Pons (tissue), 1 donor: ENCODE results near the gene CHMP6.

Source experiments
- DNase-seq: peaks from one replicate; pipeline ENCODE4 v3.0.0-alpha.2; 2016; ENCODE audit warnings: low spot score

CHMP6 gene

DNA sequence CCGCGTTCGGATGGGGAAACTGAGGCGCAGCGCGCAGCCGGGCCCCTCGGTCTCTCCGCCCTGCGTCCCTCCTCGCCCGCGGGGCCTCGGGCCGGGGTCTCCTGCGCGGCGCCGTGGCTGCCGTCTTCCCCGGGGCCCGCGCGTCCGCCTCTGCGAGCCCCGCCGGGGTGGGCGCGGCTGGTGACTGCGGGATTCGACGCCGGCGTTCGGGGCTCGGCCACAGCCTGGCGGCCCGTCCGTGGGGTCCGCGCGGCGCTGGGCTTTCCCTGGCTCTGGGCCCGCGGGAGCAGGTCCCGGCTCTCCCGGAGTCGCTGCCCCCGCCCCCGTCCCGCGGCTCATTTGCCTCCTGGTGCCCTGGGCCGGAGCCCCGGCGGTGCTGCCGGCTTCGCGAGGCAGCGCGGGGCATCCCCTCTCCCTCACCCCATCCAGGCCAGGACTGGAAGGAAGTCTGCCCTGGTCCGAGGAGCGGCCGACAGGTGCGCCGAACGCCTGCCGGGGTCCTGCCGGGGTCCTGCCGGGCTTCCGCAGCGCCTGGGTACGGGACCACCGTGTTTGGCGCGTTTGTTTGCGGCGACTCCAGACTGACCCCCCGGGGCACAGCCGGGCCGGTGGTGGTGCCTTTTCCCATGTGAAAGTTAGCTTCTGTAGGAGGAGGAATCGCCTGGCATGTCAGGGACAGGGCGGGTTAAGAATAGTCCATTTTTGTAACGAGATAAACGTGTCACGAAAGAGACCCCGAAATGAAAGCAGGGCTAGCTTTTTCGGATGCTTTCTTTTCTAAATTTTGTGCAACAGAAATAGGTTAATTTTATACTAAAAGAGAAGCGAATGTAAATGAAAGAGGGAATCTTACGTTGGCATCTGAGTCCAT is 671 bp downstream of the CHMP6 start:
- DNase-seq, result no peak

DNA sequence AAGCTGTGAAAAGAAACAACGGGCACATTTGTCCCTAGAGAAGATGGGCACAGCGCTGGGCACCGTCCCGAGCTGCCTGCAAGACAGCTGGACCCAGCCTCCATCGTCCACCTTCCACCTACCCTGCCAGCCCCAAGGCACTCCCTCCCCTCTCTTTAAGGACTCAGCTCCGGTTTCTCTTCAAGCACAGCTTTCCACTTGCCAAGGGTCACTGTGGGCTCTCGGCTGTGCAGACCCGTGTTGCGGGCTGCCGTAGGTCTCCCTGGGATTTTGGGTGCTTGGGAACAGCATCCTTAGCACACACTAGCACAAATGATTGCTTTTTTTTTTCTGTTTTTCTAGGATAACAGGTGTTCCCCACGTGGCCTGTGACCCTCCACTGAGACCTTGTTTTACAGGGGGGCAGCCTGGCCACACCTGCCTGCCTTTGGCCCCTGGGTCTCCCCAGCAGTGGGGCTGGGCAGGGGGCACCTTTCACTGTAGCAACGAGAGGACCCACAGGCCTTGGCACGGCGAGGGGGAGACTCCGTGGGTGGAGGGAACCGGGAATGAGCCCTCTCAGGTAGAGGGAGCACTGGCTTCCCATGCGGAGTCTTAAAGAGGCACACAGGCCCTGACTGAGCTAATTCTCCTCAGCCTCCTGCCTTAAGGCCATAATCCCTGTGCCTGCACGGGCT is 1.4 kb downstream of the CHMP6 start:
- DNase-seq, result no peak

DNA sequence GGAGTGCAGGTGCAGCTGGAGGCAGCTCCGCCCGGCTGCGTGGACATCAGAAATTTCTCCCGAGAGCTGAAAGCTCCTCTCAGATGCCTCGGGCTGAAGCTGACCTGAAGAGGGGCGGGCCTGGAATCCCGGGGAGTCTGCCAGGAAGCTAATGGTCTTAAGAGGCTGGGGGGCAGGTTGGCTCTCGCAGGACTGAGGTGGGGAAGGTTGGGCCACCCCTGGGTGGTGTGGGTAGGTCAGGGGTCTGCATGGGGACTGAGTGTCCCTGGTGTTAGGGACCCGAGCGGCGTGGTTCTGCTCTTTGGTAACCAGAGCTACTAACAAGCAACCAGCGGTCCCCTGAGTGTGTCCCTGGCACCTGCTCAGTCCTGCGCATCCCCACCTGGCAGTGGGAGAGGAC is 3.5 kb downstream of the CHMP6 start:
- DNase-seq, result no peak

DNA sequence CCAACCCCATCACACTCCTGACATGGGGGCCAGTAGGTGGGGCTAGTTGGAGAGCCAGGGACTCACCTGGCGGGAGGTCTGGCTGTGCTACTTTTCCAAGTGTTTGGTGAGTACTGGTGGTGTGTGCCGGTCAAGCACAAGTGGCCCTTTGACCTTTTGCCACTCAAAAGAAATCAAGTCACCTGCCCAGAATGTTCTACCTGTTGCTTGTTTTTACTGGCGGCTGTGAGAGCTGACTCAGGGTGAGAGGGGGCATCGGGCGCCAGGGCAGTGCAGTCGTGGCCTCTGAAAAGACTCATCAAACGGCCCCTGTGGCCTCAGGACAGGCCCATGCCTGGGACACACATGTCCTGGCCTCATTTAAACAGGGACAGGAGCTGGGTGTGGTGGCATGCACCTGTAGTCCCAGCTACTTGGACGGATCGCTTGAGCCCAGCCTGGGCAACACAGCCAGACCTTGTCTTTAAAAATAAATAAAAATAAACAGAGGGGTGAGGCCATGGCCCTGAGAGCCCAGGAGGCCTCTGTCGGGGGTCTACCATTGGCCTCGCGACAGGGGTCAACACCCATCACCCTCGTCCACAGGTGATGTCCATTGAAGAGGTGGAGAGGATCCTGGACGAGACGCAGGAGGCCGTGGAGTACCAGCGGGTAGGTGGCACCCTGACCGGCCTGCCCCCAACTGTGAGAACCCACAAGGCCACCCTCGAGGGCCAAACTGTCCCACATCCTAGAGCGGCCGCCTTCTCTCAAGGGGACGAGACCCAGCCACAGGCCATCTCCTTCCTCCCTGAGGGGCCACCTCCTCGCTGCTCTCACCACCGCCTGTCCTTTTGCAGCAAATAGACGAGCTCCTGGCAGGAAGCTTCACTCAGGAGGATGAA is 5.0 kb downstream of the CHMP6 start:
- DNase-seq, result no peak

DNA sequence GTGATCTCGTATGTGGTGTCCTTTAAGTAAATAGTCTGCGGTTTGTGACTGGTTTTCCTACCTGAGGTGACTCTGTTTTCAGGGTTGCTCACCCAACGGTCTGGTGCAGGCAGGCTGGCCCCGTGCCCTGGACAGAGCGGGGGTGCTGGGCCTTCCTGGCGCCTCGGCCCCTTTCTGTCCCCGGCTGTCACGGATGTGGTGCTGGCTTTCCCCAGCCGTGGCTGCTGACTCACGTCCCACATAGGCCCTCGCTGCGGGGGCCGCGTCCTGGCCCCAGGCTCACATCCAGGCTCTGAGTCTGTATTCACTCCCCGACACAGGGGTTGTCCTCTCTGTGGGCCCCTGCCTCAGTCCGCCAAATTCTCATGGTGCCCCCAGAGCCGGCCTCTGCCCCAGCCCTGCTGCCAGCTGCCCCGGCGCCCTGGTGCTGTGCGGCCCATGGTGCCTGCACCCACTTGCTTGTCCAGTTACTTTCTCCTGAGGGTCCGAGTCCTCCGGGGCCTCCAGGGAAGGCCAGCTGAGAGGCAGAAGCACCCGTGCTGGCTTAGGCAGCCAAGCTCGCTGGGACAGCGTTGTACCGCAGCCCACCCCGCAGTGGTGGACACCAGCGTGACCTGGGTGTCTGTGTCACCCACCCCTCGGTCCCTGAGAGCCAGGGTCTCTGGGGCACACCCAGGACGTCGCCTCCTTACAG is 5.9 kb downstream of the CHMP6 start:
- no peak for DNase-seq

DNA sequence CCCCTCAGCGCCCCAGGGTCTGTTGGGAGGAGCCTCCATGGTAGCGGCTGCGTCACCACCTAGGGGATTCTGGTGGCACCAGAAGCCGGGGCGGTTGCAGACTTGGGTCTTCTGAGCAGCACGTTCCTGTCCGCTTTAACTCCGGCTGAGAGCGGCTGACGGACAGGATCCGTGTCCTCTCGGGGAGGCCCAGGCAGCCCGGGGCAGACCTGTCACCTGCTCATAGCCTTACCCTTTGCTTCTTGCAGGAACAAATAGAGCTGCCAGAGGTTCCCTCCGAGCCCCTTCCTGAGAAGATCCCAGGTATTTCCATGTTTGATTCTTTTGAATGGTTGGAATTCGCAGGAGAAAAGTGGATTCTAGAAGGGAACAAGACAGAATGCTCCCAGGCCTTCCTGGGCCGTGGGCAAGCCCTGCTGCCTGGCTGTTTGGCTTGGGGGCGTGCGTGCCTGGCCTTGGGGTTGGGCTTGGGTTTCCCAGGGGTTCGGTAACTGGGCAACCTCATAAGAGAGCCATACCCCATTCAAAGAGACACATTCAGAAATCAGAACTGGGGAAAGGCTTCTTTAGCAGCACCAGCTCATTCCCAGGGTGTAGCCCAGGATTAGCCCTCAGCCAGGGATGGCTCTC is 6.6 kb downstream of the CHMP6 start:
- no peak for DNase-seq

DNA sequence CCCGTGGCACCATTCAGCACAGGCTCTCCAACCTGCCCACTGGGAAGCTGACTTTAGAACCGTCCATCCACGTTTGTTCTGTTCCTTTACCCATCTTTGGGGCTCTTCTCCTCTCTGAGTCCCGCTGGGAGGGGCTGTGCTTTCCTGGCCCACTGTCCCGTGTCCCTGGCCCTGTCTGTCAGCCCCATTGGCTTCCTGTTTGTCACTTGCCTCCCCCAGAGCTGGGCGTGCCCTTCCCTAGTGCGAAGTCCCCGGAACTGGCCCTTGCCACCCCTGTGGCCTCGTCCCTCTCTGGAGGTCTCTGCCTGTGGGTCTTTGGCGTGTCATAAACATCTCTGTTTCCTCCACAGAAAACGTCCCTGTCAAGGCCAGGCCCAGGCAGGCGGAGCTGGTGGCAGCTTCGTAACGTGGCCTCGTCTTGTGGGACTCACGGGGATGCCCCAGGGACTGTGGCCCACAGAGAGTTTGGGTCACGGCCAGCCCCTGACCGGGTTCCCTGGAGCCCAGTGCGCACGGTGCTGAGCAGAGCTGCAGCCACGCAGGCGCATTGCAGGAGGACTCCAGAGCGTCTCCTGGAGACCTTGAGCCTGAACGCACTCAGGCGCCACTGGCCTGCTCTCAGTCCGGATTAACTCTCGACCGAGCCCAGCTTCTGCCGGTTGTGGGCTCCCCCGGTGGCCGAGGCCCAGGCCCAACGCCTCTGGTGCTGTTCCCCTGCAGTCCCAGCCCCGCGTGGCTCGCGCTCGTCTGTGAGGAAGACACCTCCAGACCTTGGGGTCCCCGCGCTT is 7.3 kb downstream of the CHMP6 start:
- DNase-seq, result no peak

DNA sequence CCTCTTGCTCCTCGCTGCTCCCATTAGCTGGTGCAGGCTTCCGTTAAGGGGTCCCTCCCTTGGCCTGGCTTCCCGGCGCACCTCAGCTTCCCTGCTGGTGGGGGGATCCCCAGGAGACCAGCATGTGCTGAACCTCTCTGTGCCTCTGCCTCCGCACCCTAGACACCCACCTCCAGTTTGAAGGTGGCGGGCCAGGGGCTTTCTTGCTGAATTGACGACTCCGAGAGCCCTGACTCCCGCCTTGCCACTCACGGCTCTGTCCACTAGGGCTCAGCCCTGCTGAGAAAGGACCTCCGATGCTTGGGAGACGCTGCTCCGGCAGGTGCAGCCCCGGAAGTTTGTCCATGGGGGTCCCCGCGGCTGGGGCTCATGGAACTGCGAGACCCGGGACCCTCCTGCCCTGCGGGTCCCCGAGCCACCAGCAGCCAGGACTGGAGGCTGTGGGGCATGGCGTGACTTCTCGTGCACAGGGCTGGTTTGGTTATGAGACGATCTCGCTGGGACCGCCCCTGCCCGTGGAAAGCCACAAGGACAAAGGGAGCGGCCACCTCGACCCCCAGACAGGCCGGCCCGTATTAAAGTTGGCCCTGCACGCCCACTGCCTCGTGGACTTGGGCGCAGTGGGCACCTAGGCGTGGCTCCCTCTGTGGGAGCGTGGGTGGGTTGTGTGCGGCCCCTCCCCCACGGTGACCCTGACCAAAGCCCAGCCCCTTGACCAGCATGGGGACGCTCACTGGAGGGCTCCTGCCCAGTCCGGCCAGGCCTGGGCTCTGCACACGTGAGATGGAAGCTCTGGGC is 8.1 kb downstream of the CHMP6 start:
- DNase-seq, result no peak

DNA sequence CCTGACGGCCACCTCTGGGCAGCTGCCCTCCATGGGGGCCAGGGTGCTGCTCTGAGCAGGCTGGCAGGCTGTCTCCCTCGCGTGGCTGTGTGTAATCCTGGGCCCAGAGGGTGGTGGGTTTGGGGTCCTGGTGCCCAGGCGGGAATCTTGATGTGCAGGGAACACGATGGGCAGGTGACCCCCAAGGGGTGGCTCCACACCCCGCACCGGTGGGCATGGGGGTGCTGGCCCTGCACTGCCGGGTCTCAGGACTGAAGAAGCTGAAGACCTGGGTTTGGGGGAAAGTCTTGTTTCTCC is 8.6 kb downstream of the CHMP6 start:
- no peak for DNase-seq

DNA sequence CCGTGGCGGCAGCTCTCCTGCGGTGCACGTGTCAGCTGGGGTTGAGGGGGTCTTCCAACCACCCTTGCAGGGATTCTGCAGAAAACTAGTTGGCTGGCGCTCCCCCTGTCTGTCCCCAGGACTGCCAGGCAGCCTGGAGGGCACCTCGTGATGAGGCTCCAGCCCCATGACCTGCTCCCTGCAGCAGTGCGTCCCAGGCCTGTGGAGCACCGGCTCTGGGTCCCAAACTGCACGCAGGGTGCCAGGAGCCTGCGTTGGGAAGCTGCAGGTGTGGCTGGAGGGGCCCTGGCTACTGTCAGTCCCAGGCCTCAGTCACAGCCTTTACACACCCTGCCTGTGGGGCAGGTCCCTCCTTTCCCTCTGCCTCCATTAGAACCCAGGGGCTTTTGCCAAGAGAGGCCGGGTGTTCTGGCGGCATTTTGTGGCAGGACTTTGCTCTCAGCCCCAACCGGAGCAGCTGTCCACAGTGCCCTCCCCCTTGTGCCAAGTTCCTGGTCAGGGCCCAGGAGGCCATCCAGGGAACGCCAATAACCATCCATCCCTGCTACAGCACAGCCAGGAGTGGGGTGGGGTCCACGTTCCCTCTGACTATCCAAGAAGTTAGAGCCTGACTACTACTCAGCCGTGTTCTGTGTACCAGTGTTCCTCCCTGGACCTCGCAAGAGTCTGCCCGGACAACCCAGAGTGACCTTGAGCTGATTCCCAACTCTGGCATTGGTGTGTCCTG is 9.2 kb downstream of the CHMP6 start:
- DNase-seq, result no peak

DNA sequence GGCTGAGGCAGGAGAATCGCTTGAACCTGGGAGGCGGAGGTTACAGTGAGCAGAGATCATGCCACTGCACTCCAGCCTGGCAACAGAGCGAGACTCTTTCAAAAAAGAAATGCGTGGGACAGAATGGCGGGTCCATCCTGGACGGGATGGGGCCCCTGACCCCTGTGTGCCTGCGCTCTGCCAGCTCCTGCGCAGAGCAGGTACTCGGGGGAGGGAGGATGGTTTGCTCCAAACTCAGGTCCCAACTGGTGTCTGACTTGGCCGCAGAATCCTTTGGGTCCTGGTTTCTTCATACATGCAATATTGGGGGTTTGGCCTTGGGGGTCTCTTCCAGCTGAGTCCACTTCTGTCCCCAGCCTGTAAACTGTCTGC is 10.4 kb downstream of the CHMP6 start:
- no peak for DNase-seq

DNA sequence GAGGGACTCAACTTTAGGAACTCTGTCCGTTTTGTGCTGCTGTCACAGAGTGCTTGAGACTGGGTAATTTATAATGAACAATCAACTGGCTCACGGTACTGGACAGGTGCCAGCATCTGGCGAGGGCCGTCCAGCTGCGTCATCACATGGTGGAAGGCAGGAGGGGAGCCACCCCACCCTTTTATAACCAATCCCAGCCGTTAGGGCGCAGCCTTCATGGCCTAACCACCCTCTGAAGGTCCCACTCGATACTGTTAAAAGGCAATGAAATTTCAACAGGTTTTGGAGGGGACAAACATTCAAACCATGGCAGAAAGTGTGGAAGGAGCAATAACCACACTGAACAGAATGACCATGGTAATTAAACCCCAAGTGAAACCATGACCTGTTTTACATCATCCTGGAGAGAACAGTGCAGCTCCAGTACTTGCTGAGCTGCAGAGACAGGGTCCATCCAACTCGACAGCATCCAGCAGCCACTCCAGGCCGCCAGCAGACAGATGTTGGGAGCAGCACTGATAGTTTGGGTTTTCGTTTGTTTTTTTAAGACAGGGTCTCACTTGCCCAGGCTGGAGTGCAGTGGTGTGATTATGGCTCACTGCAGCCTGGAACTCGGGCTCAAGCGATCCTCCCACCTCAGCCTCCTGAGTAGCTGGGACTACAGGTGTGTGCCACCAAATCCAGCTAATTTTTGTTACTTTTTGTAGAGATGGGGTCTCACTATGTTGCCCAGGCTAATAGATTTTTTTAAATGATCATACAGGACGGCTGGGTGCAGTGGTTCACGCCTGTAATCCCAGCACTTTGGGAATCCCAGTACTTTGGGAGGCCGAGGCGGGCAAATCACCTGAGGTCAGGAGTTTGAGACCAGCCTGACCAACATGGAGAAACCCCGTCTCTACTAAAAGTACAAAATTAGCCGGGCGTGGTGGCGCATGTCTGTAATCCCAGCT is 11.0 kb downstream of the CHMP6 start:
- DNase-seq, result no peak

DNA sequence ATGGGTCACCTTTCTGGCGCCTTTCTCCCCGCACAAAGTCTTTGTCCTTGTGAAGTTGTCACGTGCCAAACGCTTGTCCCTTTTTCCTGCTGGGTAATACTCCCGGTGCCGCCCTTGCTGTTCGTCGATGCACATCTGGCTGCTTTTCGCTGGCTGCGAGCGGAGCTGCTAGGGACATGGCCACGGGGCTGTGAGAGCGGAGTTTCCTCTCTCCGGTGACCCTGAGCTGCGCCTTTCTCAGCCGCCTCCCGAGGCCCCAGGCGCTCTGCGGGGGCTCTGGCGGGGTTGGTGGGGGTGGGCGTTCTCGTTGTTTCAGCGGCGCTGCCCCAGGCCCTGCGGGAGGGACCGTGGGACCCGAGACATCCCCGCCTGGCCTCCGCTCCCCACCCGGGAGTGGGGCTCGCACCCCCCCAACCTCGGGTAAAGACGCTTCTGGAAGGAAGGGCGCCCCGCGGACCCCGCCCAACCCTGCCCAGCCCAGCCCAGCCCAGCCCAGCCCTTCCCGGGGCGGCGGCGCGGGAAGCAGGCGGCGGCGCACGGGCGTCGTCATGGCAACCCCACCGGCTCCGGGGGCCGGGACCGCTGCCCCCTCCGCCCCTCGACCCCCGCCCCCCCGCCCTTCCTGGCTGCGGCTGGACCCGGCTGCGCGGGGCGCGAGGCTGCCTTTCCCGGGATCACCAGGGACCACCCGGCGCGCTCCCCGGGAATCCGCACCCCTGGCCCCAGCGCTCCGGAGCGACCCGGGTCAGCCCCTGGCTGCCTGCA is 12.3 kb downstream of the CHMP6 start:
- DNase-seq, result no peak

DNA sequence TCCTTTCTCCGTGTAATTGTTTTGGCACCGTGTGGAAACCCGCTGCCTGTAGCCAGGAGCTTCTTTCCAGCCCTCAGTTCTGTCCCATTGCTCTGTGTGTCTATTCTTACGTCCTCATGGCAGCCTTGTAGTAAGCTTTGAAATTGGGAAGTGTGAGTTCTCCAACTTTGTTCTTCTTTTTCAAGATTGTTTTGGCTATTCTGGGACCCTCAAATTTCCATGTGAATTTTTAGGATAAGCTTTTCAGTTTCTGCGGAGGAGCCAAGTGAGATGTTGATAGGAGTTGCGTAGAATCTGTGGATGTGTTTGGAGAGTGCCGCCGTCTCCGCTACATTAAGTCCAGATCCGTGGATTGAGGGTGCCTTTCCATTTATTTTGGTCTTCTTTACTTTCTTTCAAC is 15.2 kb downstream of the CHMP6 start:
- DNase-seq, result no peak

DNA sequence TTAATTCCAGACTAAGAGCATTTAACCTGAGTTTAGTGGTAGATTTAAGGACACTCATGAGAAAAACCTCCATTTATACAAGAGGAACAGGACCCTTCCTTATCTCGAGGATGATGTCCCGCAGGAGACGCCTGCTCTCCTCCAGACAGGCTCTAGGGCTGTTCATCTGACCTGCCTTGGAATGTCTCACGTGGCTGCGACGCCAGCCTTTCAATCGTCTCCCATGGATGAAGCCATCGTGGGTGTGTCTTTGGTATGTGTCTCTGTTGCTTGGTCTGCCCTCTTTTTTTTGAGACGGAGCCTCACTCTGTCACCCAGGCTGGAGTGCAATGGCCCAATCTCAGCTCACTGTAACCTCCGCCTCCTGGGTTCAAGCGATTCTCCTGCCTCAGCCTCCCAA is 16.5 kb downstream of the CHMP6 start:
- DNase-seq, result no peak

DNA sequence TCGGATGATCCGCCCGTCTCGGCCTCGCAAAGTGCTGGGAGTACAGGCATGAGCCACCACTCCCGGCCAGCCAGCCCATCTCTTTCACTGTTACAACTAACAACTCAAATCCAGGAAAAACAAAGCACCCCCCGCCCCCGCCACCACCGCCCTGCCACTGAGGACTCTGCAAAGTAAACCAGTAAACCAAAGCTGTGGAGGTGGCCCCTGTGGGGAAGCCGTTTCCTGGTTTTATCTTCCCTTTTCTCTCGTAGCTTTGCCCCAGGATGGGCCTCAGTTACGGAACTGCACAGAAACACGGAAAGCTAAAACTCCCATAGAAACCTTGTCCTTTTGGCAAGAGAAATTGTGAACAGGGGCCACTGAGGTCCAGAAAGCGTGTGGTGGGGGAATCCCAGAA is 17.5 kb downstream of the CHMP6 start:
- DNase-seq, result no peak

DNA sequence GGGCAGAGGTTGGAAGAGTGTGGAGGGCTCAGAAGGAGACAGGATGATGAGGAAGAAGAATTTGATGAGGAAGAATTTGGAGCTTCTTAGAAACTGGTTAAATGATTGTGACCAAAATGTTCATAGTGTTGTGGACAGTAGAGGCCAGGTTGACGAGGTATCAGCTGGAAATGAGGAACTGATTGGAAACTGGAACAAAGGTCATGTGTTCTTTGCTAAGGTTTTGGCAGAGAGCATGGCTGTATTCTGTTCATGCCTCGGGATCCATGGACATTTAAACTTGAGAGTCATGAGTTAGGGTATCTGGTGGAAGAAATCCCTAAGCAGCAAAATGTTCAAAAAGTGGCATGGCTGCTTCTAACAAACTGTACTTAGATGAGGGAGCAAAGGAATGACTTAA is 19.3 kb downstream of the CHMP6 start:
- DNase-seq, result no peak

DNA sequence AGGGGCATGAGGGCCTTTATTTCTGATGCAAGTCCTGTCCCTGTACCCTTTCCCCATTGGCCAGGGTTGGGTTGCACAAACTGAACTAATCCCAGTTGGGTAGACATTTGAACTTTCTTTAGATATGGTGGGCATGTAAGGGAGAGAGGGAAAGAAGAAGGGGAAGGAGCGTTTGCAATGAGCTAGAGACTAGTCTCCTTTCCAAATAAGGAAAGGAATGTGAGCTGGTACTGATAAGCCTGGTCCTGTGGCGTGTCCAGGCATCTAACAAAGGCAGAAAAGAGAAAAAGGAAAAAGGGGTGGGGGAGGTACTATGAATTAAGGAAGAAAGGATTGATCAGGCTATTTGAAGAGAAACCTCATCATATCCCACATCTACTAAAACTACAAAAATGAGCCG is 20.3 kb downstream of the CHMP6 start:
- no peak for DNase-seq
